ENCODE measurements around the gene PPIA. TPM values are rescaled to one million over a fixed set of nuclear protein-coding genes. Genes with fewer than 3 reads are reported as not detected.

Gene PPIA
- total and polyA plus RNA-seq, 5 donors from 2014 or later, result 670 to 4,426 (median 4,156) TPM

GRCh38 chr7:44752822-44753221 is 43.7 kb upstream of the PPIA start:
- peak overlapping the region in 2 of 4 donors; percentile 60 to 80 for H3K4me3 Mint-ChIP-seq
- no peaks in the 10 kb centered on the region for H3K9me3 Mint-ChIP-seq
- peak overlapping the region; percentile 4 for H3K4me3 ChIP-seq (ENCODE audit: low read depth, low read length)
- H3K4me1 ChIP-seq (ENCODE audit: control insufficient read depth, insufficient read depth, low read length, poor library complexity, severe bottlenecking), result peaks cover 62% of the 10 kb centered on the region
- ATAC-seq (ENCODE audit: low read depth in 2 of 2) (no peak), DNase-seq (no peak)
- H3K27me3 Mint-ChIP-seq, result no peaks in the 10 kb centered on the region
- no peaks in the 10 kb centered on the region for H3K36me3 Mint-ChIP-seq
- no peaks in the 10 kb centered on the region for H3K9me3 ChIP-seq (ENCODE audit: control insufficient read depth in 2 of 2, low read length in 2 of 2)
- H3K27me3 ChIP-seq (ENCODE audit: control insufficient read depth, insufficient read depth, low read length), result no peaks in the 10 kb centered on the region
- no peak overlapping the region for H3K27ac ChIP-seq (ENCODE audit: insufficient read depth, low read length, poor library complexity, severe bottlenecking)
- peak overlapping the region in 1 of 3 donors; percentile 83 for H3K27ac Mint-ChIP-seq
- H3K36me3 ChIP-seq (ENCODE audit: control insufficient read depth, insufficient read depth, low read length), result peaks cover 13% of the 10 kb centered on the region
- H3K4me1 Mint-ChIP-seq, result peaks cover 12 to 66% (median 40%) of the 10 kb centered on the region in 4 donors

- Histone ChIP-seq H3K27ac (ENCODE audit: insufficient read depth, low read length, poor library complexity, severe bottlenecking) (no peak overlapping the region), H3K4me3 (ENCODE audit: low read depth, low read length) (no peak overlapping the region), H3K4me1 (ENCODE audit: control insufficient read depth, insufficient read depth, low read length, poor library complexity, severe bottlenecking) (peaks cover 49% of the 10 kb centered on the region), H3K27me3 (ENCODE audit: control insufficient read depth, insufficient read depth, low read length) (no peaks in the 10 kb centered on the region), H3K36me3 (ENCODE audit: control insufficient read depth, insufficient read depth, low read length) (peaks cover 28% of the 10 kb centered on the region), H3K9me3 (ENCODE audit: control insufficient read depth in 2 of 2, low read length in 2 of 2) (no peaks in the 10 kb centered on the region)
- peak overlapping the region in 2 of 4 donors; percentile 31 to 38 for H3K4me3 Mint-ChIP-seq
- DNase-seq, result peak in 1 of 3 donors; percentile 20
- H3K9me3 Mint-ChIP-seq, result no peaks in the 10 kb centered on the region
- no peaks in the 10 kb centered on the region for H3K36me3 Mint-ChIP-seq
- ATAC-seq (ENCODE audit: low read depth in 2 of 2), result no peak
- no peaks in the 10 kb centered on the region for H3K27me3 Mint-ChIP-seq
- H3K27ac Mint-ChIP-seq, result peak overlapping the region; percentile 47 to 69 (median 60)
- peaks cover 10 to 56% (median 31%) of the 10 kb centered on the region in 4 donors for H3K4me1 Mint-ChIP-seq
Observed at GRCh38 chr7:44754802-44755697, 41.4 kb upstream of the PPIA start.

- Histone ChIP-seq H3K27me3 (ENCODE audit: control insufficient read depth, insufficient read depth, low read length) (no peaks in the 10 kb centered on the region), H3K4me1 (ENCODE audit: control insufficient read depth, insufficient read depth, low read length, poor library complexity, severe bottlenecking) (peaks cover 40% of the 10 kb centered on the region), H3K27ac (ENCODE audit: insufficient read depth, low read length, poor library complexity, severe bottlenecking) (no peak overlapping the region), H3K4me3 (ENCODE audit: low read depth, low read length) (no peak overlapping the region), H3K36me3 (ENCODE audit: control insufficient read depth, insufficient read depth, low read length) (peaks cover 36% of the 10 kb centered on the region), H3K9me3 (ENCODE audit: control insufficient read depth in 2 of 2, low read length in 2 of 2) (no peaks in the 10 kb centered on the region)
- peak overlapping the region in 1 of 3 donors; percentile 79 for H3K27ac Mint-ChIP-seq
- ATAC-seq (ENCODE audit: low read depth in 2 of 2), result no peak
- peaks cover 4 to 47% (median 23%) of the 10 kb centered on the region in 4 donors for H3K4me1 Mint-ChIP-seq
- DNase-seq, result no peak
- H3K27me3 Mint-ChIP-seq, result no peaks in the 10 kb centered on the region
- peaks cover 5% of the 10 kb centered on the region for H3K36me3 Mint-ChIP-seq
- no peak overlapping the region for H3K4me3 Mint-ChIP-seq
- no peaks in the 10 kb centered on the region for H3K9me3 Mint-ChIP-seq
Observed at GRCh38 chr7:44755698-44756627, 40.5 kb upstream of the PPIA start.

GRCh38 chr7:44756904-44757303 is 39.6 kb upstream of the PPIA start:
- Mint-ChIP-seq H3K4me3 (no peak overlapping the region), H3K4me1 (peaks cover 0 to 38% (median 17%) of the 10 kb centered on the region in 4 donors), H3K36me3 (peaks cover 8% of the 10 kb centered on the region), H3K9me3 (no peaks in the 10 kb centered on the region), H3K27me3 (no peaks in the 10 kb centered on the region), H3K27ac (no peak overlapping the region)
- Histone ChIP-seq H3K27me3 (ENCODE audit: control insufficient read depth, insufficient read depth, low read length) (no peaks in the 10 kb centered on the region), H3K4me1 (ENCODE audit: control insufficient read depth, insufficient read depth, low read length, poor library complexity, severe bottlenecking) (peaks cover 31% of the 10 kb centered on the region), H3K27ac (ENCODE audit: insufficient read depth, low read length, poor library complexity, severe bottlenecking) (no peak overlapping the region), H3K9me3 (ENCODE audit: control insufficient read depth in 2 of 2, low read length in 2 of 2) (no peaks in the 10 kb centered on the region), H3K4me3 (ENCODE audit: low read depth, low read length) (no peak overlapping the region), H3K36me3 (ENCODE audit: control insufficient read depth, insufficient read depth, low read length) (peaks cover 42% of the 10 kb centered on the region)
- ATAC-seq (ENCODE audit: low read depth in 2 of 2), result no peak
- no peak for DNase-seq

DNA sequence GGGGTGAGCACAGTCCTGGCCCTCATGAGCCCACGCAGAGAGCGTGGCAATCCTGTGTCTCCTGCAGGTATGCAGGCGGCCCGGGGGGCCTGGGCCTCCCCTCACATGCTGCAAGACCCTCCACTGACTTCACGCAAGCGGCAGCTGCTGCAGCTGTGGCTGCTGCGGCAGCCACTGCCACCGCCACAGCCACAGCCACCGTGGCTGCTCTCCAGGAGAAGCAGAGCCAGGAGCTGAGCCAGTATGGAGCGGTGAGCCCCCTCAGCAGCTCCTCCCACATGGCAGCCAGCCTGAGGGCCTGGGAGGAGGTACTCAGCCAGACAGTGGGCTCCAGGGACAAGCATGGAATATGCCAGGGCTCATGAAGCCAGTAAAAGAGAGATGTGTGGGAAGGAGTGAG is 39.2 kb upstream of the PPIA start:
- H3K9me3 ChIP-seq (ENCODE audit: control insufficient read depth in 2 of 2, low read length in 2 of 2), result no peaks in the 10 kb centered on the region
- peaks cover 31% of the 10 kb centered on the region for H3K4me1 ChIP-seq (ENCODE audit: control insufficient read depth, insufficient read depth, low read length, poor library complexity, severe bottlenecking)
- H3K27me3 Mint-ChIP-seq, result no peaks in the 10 kb centered on the region
- ATAC-seq (ENCODE audit: low read depth in 2 of 2) (no peak), DNase-seq (no peak)
- H3K4me3 Mint-ChIP-seq, result no peak overlapping the region
- H3K27ac ChIP-seq (ENCODE audit: insufficient read depth, low read length, poor library complexity, severe bottlenecking), result no peak overlapping the region
- peaks cover 12% of the 10 kb centered on the region for H3K36me3 Mint-ChIP-seq
- no peaks in the 10 kb centered on the region for H3K27me3 ChIP-seq (ENCODE audit: control insufficient read depth, insufficient read depth, low read length)
- no peaks in the 10 kb centered on the region for H3K9me3 Mint-ChIP-seq
- H3K36me3 ChIP-seq (ENCODE audit: control insufficient read depth, insufficient read depth, low read length), result peaks cover 44% of the 10 kb centered on the region
- no peak overlapping the region for H3K27ac Mint-ChIP-seq
- no peak overlapping the region for H3K4me3 ChIP-seq (ENCODE audit: low read depth, low read length)
- H3K4me1 Mint-ChIP-seq, result peaks cover 0 to 34% (median 15%) of the 10 kb centered on the region in 4 donors

DNA sequence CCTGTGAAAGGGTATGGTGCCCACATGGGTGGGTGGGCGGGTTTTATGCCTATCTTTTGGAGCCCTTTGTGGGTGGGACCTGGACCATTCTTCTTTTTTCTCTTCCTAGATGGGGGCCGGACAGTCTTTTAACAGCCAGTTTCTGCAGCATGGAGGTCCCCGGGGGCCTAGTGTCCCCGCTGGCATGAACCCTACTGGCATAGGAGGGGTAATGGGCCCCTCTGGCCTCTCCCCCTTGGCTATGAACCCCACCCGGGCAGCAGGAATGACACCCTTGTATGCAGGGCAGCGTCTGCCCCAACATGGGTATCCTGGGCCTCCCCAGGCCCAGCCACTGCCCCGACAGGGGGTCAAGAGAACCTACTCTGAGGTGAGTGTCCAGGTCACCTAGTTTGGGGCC is 38.7 kb upstream of the PPIA start:
- Mint-ChIP-seq H3K4me3 (no peak overlapping the region), H3K27ac (no peak overlapping the region), H3K9me3 (no peaks in the 10 kb centered on the region), H3K4me1 (peaks cover 0 to 29% (median 10%) of the 10 kb centered on the region in 4 donors), H3K27me3 (no peaks in the 10 kb centered on the region), H3K36me3 (peaks cover 13% of the 10 kb centered on the region)
- H3K27me3 ChIP-seq (ENCODE audit: control insufficient read depth, insufficient read depth, low read length), result no peaks in the 10 kb centered on the region
- DNase-seq, result no peak
- peaks cover 31% of the 10 kb centered on the region for H3K4me1 ChIP-seq (ENCODE audit: control insufficient read depth, insufficient read depth, low read length, poor library complexity, severe bottlenecking)
- no peak overlapping the region for H3K27ac ChIP-seq (ENCODE audit: insufficient read depth, low read length, poor library complexity, severe bottlenecking)
- H3K4me3 ChIP-seq (ENCODE audit: low read depth, low read length), result no peak overlapping the region
- H3K36me3 ChIP-seq (ENCODE audit: control insufficient read depth, insufficient read depth, low read length), result peaks cover 48% of the 10 kb centered on the region
- no peaks in the 10 kb centered on the region for H3K9me3 ChIP-seq (ENCODE audit: control insufficient read depth in 2 of 2, low read length in 2 of 2)
- ATAC-seq (ENCODE audit: low read depth in 2 of 2), result no peak

DNA sequence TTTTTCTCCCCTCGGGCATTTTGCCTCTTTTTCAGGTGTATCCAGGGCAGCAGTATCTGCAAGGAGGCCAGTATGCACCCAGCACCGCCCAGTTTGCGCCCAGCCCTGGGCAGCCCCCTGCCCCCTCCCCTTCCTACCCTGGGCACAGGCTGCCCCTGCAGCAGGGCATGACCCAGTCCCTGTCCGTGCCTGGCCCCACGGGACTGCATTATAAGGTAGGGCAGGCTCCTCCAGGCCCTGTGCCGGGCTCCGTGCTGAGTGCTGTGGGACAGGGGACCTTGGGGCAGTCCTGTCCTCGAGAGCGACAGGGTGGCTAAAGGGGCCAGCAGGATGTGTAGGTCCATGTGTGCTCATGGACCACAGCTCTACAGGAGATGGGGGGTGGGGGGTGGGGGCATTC is 37.2 kb upstream of the PPIA start:
- no peak for DNase-seq
- no peak for ATAC-seq (ENCODE audit: low read depth in 2 of 2)
- Histone ChIP-seq H3K4me3 (ENCODE audit: low read depth, low read length) (no peak overlapping the region), H3K4me1 (ENCODE audit: control insufficient read depth, insufficient read depth, low read length, poor library complexity, severe bottlenecking) (peaks cover 21% of the 10 kb centered on the region), H3K27me3 (ENCODE audit: control insufficient read depth, insufficient read depth, low read length) (no peaks in the 10 kb centered on the region), H3K27ac (ENCODE audit: insufficient read depth, low read length, poor library complexity, severe bottlenecking) (no peak overlapping the region), H3K9me3 (ENCODE audit: control insufficient read depth in 2 of 2, low read length in 2 of 2) (no peaks in the 10 kb centered on the region), H3K36me3 (ENCODE audit: control insufficient read depth, insufficient read depth, low read length) (peaks cover 63% of the 10 kb centered on the region)
- H3K27me3 Mint-ChIP-seq, result no peaks in the 10 kb centered on the region
- H3K36me3 Mint-ChIP-seq, result peaks cover 22% of the 10 kb centered on the region
- no peak overlapping the region for H3K4me3 Mint-ChIP-seq
- H3K27ac Mint-ChIP-seq, result no peak overlapping the region
- peaks cover 0 to 16% (median 4%) of the 10 kb centered on the region in 4 donors for H3K4me1 Mint-ChIP-seq
- H3K9me3 Mint-ChIP-seq, result no peaks in the 10 kb centered on the region
